Endothelial cell of umbilical vein (primary cell): ENCODE results near the gene PTCD1. TPM values are rescaled to one million over a fixed set of nuclear protein-coding genes. Genes with fewer than 3 reads are reported as not detected.
A peak's percentile ranks its signal among the peaks of the same experiment; 100 is the strongest.

Source experiments
- BruUV-seq: library from RNA; stranded (reverse); fragments of 400-500 nt; replicated peaks from 2 replicates; lab custom pipeline; 2021; lab: Mats Ljungman, UMichigan
- CTCF ChIA-PET: fragments of 300-600, 350-600 bp; sonication (Branson Sonifier 250); formaldehyde crosslinking; loops from one replicate; lab custom pipeline; 2021; ENCODE audit warnings: antibody characterized with exemption, inconsistent platforms; lab: Charles Lee
- POLR2A ChIA-PET: fragments of 300-600, 350-600 bp; sonication (Branson Sonifier 250); formaldehyde crosslinking; loops from one replicate; lab custom pipeline; 2021; ENCODE audit warnings: antibody characterized with exemption, inconsistent platforms; lab: Charles Lee
- DNase-seq: peaks from one replicate; pipeline ENCODE4 v3.0.0-alpha.2; 2011; ENCODE audit warnings: low read depth, low spot score
- FAIRE-seq: peaks from 2 replicates; lab custom pipeline; 2011; peaks lifted over from hg19 to GRCh38; lab: Jason Lieb, UNC
- H2AFZ ChIP-seq: 2 replicates; pipeline ENCODE4 v1.6.0; 2012; ENCODE audit warnings: low read depth, low read length, control low read depth, inconsistent platforms
- H3K27ac ChIP-seq: 2 replicates; pipeline ENCODE4 v1.5.1; 2011; ENCODE audit warnings: low read depth, mild to moderate bottlenecking, control low read depth, low read length, moderate library complexity; ENCODE audit not compliant: insufficient read depth
- H3K27me3 ChIP-seq, 2 experiments: 2 replicates each; pipeline versions ENCODE4 v1.6.0 to v1.6.1; 2011; ENCODE audit warnings: low read length in 2 of 2, mixed read lengths in 1 of 2; ENCODE audit not compliant: control insufficient read depth in 2 of 2, insufficient read depth in 2 of 2
- H3K36me3 ChIP-seq, 2 experiments: 2 replicates in 1 of 2; 3 replicates in 1 of 2; pipeline ENCODE4 v1.5.1; 2011; ENCODE audit warnings: low read length in 2 of 2, mild to moderate bottlenecking in 1 of 2, moderate library complexity in 1 of 2; ENCODE audit not compliant: control insufficient read depth in 2 of 2, insufficient read depth in 2 of 2; ENCODE audit errors: extremely low read depth in 1 of 2
- H3K4me1 ChIP-seq: 3 replicates; pipeline ENCODE4 v1.5.1; 2011; ENCODE audit warnings: mild to moderate bottlenecking, low read length; ENCODE audit not compliant: control insufficient read depth, insufficient read depth; ENCODE audit errors: extremely low read depth
- H3K4me2 ChIP-seq: 2 replicates; pipeline ENCODE4 v1.6.1; 2011; ENCODE audit warnings: low read length, control low read depth, mixed read lengths; ENCODE audit not compliant: insufficient read depth
- H3K4me3 ChIP-seq, 3 experiments: fragments of 200-600 bp in 1 of 3; sonication (generic), shearing (Covaris generic) in 1 of 3; replicated peaks in 1 of 3; 2 replicates each; pipeline ENCODE4 v1.5.1; 2011 to 2016; ENCODE audit warnings: control low read depth in 3 of 3, low read length in 3 of 3, mild to moderate bottlenecking in 2 of 3, inconsistent platforms in 1 of 3, low read depth in 1 of 3, moderate library complexity in 1 of 3; ENCODE audit not compliant: insufficient read depth in 1 of 3
- H3K79me2 ChIP-seq: 2 replicates; pipeline ENCODE4 v1.6.0; 2012; ENCODE audit warnings: low read length, inconsistent platforms; ENCODE audit not compliant: control insufficient read depth, insufficient read depth
- H3K9ac ChIP-seq: replicated peaks from 2 replicates; pipeline ENCODE3; 2011; ENCODE audit warnings: low read length, control low read depth; ENCODE audit not compliant: insufficient read depth; ENCODE audit errors: extremely low read depth
- H3K9me1 ChIP-seq: replicated peaks from 3 replicates; pipeline ENCODE4 v1.6.0; 2011; ENCODE audit warnings: mild to moderate bottlenecking, low read length; ENCODE audit not compliant: control insufficient read depth, insufficient read depth; ENCODE audit errors: extremely low read depth
- H3K9me3 ChIP-seq: replicated peaks from 2 replicates; pipeline ENCODE4 v1.5.1; 2012; ENCODE audit warnings: low read length, inconsistent platforms; ENCODE audit not compliant: control insufficient read depth, insufficient read depth
- H4K20me1 ChIP-seq: replicated peaks from 2 replicates; pipeline ENCODE3; 2011; ENCODE audit warnings: mild to moderate bottlenecking, low read length; ENCODE audit not compliant: control insufficient read depth, insufficient read depth; ENCODE audit errors: extremely low read depth
- JUN ChIP-seq: IDR thresholded peaks from 2 replicates; pipeline ENCODE4 v1.6.1; 2011; ENCODE audit warnings: borderline replicate concordance, low read depth; ENCODE audit not compliant: insufficient read length, insufficient read depth
- MYC ChIP-seq: IDR thresholded peaks from one replicate; pipeline ENCODE4 v1.6.1; 2011; ENCODE audit warnings: mild to moderate bottlenecking, low read depth, low read length
- POLR2A ChIP-seq: IDR thresholded peaks from 2 replicates; pipeline ENCODE4 v1.6.1; 2012; ENCODE audit warnings: low read depth, mild to moderate bottlenecking, control low read depth, low read length
- POLR2AphosphoS5 ChIP-seq: IDR thresholded peaks from 2 replicates; pipeline ENCODE4 v1.6.1; 2012; ENCODE audit warnings: low read depth, mild to moderate bottlenecking, control low read depth, low read length, moderate library complexity; ENCODE audit not compliant: insufficient read depth
- dilution Hi-C: fragments of 300-500 bp; cut with MboI; formaldehyde crosslinking; loops from one replicate; pipeline ENCODE4 v1.15.0; 2019; ENCODE audit warnings: low sequenced_read_pairs; ENCODE audit not compliant: extremely low pct_ligation_motif_present
- intact Hi-C: fragments of 100-400 bp; cut with micrococcal nuclease; formaldehyde crosslinking; loops from one replicate; pipeline ENCODE4 v1.10.0; 2022
- polyA plus RNA-seq, 4 experiments: library from polyadenylated mRNA; depleted of rRNA in 3 of 4; stranded (reverse) in 3 of 4; unstranded in 1 of 4; fragments of >200 nt; gene quantifications; 2 replicates each; pipeline versions ENCODE4 v1.2.1 to v1.2.3, GENCODE V29; 2011 to 2012; ENCODE audit warnings: missing spikeins in 1 of 4
- total RNA-seq: library from RNA; stranded (reverse); gene quantifications from 2 replicates; pipeline ENCODE4 v1.2.3, GENCODE V29; 2021
- TF ChIP-seq, protein P1 (sequence below), 2 donors: IDR thresholded peaks; 1 replicate in 1 of 2; 2 replicates in 1 of 2; pipeline ENCODE4 v1.5.1; 2011; ENCODE audit warnings: low read length in 2 of 2, mild to moderate bottlenecking in 2 of 2, moderate library complexity in 2 of 2, control low read depth in 1 of 2, inconsistent platforms in 1 of 2, low read depth in 1 of 2; ENCODE audit not compliant: insufficient read depth in 1 of 2; ENCODE audit errors: extremely low read depth in 1 of 2
- TF ChIP-seq, protein P2 (sequence below): IDR thresholded peaks from 2 replicates; pipeline ENCODE4 v1.6.1; 2011; ENCODE audit not compliant: insufficient read depth, insufficient read length

PTCD1 gene
- total and polyA plus RNA-seq, 2 donors (not counting 3 experiments of a cell fraction or from before 2014, with no cell fraction given), result 3.8 to 9.6 TPM

DNA sequence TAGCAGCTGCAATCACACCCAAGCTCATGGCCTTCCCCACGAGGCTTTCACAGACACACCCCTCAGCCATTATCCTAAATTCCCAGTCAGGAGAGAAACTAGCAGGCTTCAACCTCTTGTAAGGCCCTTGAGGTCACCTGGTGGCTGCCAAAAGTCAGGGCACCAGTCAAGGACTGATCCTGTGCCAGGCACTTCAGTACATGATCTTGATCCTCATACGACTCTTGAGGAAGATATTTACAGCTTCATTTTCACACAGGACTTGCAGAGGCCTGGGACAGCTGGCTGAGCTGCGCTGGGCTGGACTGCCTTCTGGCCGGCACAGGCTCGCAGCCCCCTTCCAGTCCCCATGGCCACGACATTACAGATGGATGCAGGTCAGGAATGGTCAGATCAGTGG, 39.0 kb downstream of the PTCD1 start:
- H3K27ac ChIP-seq, result no peak overlapping the region
- dilution Hi-C loops (no loop called here), intact Hi-C loops (no loop called here)
- H2AFZ ChIP-seq, result no peak overlapping the region
- H3K4me1 ChIP-seq, result no peaks in the 10 kb centered on the region
- H3K9me3 ChIP-seq, result no peaks in the 10 kb centered on the region
- no peaks in the 10 kb centered on the region for H3K9me1 ChIP-seq
- BruUV-seq, result no TSS peak
- CTCF ChIA-PET, result interaction anchor here (1.6 kb wide), 1 partner anchor 9 kb away, joined by 4 read pairs; the partner anchor contains the start of genes BUD31 and PDAP1
- H3K4me2 ChIP-seq, result no peak overlapping the region
- DNase-seq (no peak), FAIRE-seq (no peak)
- peaks cover 18% of the 10 kb centered on the region for H3K79me2 ChIP-seq
- H3K27me3 ChIP-seq, result no peaks in the 10 kb centered on the region
- no peak overlapping the region for H3K4me3 ChIP-seq
- H3K9ac ChIP-seq, result no peak overlapping the region
- POLR2A ChIA-PET, result interaction anchor here (2.9 kb wide), 1 partner anchor 9 kb away, joined by 12 read pairs; the partner anchor contains the start of genes BUD31 and PDAP1
- H4K20me1 ChIP-seq, result no peaks in the 10 kb centered on the region
- peaks cover 26 to 59% of the 10 kb centered on the region in 2 experiments for H3K36me3 ChIP-seq
- TF ChIP-seq POLR2A, result peak; percentile 50
- TF ChIP-seq, protein P1, sequence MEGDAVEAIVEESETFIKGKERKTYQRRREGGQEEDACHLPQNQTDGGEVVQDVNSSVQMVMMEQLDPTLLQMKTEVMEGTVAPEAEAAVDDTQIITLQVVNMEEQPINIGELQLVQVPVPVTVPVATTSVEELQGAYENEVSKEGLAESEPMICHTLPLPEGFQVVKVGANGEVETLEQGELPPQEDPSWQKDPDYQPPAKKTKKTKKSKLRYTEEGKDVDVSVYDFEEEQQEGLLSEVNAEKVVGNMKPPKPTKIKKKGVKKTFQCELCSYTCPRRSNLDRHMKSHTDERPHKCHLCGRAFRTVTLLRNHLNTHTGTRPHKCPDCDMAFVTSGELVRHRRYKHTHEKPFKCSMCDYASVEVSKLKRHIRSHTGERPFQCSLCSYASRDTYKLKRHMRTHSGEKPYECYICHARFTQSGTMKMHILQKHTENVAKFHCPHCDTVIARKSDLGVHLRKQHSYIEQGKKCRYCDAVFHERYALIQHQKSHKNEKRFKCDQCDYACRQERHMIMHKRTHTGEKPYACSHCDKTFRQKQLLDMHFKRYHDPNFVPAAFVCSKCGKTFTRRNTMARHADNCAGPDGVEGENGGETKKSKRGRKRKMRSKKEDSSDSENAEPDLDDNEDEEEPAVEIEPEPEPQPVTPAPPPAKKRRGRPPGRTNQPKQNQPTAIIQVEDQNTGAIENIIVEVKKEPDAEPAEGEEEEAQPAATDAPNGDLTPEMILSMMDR (IDR thresholded peaks at IDR 0.05; ENCODE audit: extremely low read depth in 1 of 2, insufficient read depth in 1 of 2, low read depth in 1 of 2, low read length in 2 of 2), result no peak

DNA sequence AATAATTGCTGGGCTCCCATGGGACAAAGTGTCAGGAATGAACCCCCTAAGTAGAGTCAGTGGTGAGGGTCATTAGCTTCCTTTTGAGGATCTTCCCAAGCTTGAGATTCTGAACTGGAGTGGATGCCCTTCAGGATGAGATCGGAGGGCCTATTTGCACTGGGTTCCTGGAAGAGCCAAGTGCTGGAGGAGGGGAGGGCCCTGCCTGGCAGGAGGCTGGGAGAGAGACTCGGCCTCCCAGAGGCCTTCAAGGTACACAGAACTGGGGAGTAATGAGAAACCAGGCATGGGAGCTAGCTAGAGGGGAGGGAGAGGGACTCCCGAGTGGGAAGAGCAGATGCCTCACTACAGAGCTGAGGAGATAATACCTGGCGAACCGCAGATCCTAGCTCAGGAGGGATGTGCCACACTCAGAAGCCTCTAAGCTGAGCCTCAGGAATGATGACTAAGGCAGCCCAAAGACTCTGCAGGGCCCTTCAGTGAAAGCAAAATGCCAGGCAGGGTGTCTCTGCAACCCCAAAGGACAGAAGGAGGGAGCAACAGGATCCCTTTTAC, 39.6 kb downstream of the PTCD1 start:
- H4K20me1 ChIP-seq, result no peaks in the 10 kb centered on the region
- H2AFZ ChIP-seq, result no peak overlapping the region
- H3K9me1 ChIP-seq, result no peaks in the 10 kb centered on the region
- no peaks in the 10 kb centered on the region for H3K9me3 ChIP-seq
- dilution Hi-C loops (no loop called here), intact Hi-C loops (no loop called here)
- no peak for DNase-seq
- no peak overlapping the region for H3K4me3 ChIP-seq
- no peak overlapping the region for H3K4me2 ChIP-seq
- peaks cover 28 to 59% of the 10 kb centered on the region in 2 experiments for H3K36me3 ChIP-seq
- BruUV-seq, result no TSS peak
- peaks cover 12% of the 10 kb centered on the region for H3K79me2 ChIP-seq
- H3K27me3 ChIP-seq, result no peaks in the 10 kb centered on the region
- no peaks in the 10 kb centered on the region for H3K4me1 ChIP-seq
- ChIA-PET POLR2A (interaction anchor here (2.9 kb wide), 1 partner anchor 9 kb away, joined by 12 read pairs; the partner anchor contains the start of genes BUD31 and PDAP1), CTCF (interaction anchor here (0.8 to 1.6 kb wide), 2 partner anchors 10 to 12 kb away, joined by 3 to 4 read pairs; partner anchors contain the start of genes BUD31 and PDAP1)
- no peak overlapping the region for H3K9ac ChIP-seq
- TF ChIP-seq MYC (no peak), JUN (no peak), POLR2A (no peak), POLR2AphosphoS5 (peak; percentile 7)
- TF ChIP-seq, protein P2, sequence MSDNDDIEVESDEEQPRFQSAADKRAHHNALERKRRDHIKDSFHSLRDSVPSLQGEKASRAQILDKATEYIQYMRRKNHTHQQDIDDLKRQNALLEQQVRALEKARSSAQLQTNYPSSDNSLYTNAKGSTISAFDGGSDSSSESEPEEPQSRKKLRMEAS, result no peak
- FAIRE-seq, result no peak
- H3K27ac ChIP-seq, result no peak overlapping the region
